ENCODE data around the gene PNPLA1.
"Not testable (repeated sequence)": the region's sequence is repeated elsewhere in the genome, so short reads cannot be mapped to it uniquely, and the experiment has no call there.

Gene PNPLA1

DNA sequence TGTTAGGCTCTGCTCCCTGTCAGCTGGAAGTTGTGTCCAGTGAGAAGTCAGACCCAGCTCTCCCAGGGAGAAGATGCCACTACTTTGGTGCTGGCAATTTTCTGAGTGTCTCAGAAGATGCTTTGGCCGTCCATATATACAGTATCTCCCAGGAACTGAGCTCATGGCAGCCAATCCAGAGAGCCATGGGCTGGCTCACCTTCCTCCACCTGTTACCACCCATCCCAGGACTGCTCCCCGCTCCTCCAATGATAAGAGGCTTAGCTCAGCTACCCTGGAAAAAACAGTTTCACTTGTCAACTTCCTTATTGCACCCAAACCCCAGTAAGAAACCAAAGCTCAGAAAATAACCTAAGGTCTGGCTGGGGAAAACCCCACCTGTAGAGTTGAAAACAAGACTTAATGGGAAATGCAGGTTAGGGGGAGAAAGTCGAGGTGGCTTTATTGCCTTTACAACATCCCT, 67.0 kb downstream of the PNPLA1 start, which contains the start of gene BNIP5:
BNIP5 (minus strand) TSS at position 110 of the 463 bp plus-strand sequence. CDS start 6,198 bp downstream, outside the sequence.
- TF ChIP-seq, protein P1, sequence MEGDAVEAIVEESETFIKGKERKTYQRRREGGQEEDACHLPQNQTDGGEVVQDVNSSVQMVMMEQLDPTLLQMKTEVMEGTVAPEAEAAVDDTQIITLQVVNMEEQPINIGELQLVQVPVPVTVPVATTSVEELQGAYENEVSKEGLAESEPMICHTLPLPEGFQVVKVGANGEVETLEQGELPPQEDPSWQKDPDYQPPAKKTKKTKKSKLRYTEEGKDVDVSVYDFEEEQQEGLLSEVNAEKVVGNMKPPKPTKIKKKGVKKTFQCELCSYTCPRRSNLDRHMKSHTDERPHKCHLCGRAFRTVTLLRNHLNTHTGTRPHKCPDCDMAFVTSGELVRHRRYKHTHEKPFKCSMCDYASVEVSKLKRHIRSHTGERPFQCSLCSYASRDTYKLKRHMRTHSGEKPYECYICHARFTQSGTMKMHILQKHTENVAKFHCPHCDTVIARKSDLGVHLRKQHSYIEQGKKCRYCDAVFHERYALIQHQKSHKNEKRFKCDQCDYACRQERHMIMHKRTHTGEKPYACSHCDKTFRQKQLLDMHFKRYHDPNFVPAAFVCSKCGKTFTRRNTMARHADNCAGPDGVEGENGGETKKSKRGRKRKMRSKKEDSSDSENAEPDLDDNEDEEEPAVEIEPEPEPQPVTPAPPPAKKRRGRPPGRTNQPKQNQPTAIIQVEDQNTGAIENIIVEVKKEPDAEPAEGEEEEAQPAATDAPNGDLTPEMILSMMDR (IDR thresholded peaks at IDR 0.05; ENCODE audit: low read length, missing control alignments) = no peak
- H3K4me3 ChIP-seq (replicated peaks; ENCODE audit: low read depth, low read length) = no peak within 1 kb of the TSS
- no peak for DNase-seq (ENCODE audit: low read depth)

DNA sequence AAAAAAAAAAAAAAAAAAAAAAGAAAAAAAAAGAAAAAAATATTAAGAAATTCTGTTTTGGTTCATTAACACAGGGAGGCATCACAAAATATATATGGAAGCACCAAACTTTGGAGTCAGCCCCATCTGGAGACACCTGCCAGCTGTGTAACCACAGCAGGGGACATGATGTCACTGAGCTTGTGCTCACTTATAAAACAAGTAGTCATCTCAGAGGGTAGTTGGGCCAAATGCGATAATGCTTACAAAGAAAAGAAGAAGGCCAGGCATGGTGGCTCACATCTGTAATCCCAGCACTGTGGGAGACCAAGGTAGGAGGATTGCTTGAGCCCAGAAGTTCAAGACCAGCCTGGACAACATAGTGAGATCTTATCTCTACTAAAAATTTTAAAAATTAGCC, 68.0 kb downstream of the PNPLA1 start:
- TF ChIP-seq, protein P1 (IDR thresholded peaks at IDR 0.05; ENCODE audit: low read length, missing control alignments) = no peak
- no peak overlapping the region for H3K4me3 ChIP-seq (replicated peaks; ENCODE audit: low read depth, low read length)
- no peak for DNase-seq (ENCODE audit: low read depth)

DNA sequence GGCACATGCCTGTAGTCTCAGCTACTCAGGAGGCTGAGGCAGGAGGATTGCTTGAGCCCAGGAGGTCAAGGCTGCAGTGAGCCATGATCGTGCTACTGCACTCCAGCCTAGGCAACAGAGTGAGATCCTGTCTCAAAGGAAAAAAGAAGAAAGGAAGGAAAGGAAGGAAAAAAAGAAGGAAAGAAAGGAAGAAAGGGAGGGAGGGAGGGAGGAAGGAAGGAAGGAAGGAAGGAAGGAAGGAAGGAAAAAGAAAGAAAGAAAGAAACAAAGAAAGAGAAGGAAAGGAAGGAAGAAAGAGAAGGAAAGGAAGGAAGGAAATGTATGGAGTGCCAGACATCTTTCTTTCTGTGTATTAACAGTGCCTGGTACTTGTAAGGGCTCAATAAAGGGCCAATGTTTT, 68.4 kb downstream of the PNPLA1 start:
- H3K4me3 ChIP-seq (replicated peaks; ENCODE audit: low read depth, low read length); DNase-seq (ENCODE audit: low read depth): not testable (repeated sequence)

DNA sequence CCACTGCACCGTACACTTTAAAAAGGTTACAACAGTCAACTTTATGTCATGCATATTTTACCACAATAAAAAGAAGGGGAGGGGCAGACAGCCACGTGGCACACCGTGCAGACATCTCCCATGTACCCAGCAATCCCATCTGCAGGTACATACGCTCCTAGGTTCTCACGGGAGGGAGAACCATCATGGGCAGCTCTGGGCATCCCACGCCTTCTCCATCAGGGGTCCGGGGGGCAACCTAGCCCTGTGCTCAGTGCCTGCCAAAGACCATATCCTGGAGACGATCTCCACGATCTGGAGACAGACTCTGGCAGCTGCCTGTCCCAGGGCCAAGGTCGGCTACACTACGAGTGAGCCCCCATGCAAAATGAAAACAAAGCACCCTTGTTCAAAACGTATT, 69.3 kb downstream of the PNPLA1 start:
- TF ChIP-seq, protein P1 (IDR thresholded peaks at IDR 0.05; ENCODE audit: low read length, missing control alignments) = no peak
- no peak overlapping the region for H3K4me3 ChIP-seq (replicated peaks; ENCODE audit: low read depth, low read length)
- DNase-seq (ENCODE audit: low read depth) = no peak

DNA sequence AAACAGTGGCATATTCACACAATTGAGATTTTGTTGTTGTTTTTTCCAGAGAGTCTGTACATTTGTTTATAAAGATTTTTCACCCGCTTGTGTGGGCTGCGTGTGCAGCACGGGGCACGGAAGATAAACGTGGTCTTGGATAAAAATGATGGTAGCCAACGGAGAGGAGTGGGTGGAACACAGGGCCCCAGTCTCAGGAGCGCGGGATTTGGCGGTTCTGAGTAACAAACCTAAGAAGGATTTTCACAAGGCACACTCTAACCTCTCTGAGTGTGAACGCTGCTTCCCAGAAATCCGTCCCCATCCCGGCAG, 70.4 kb downstream of the PNPLA1 start:
- DNase-seq (ENCODE audit: low read depth) = no peak
- no peak overlapping the region for H3K4me3 ChIP-seq (replicated peaks; ENCODE audit: low read depth, low read length)
- TF ChIP-seq, protein P1 (IDR thresholded peaks at IDR 0.05; ENCODE audit: low read length, missing control alignments) = no peak

GRCh38 chr6:36340618-36341454, 71.0 kb downstream of the PNPLA1 start:
- H3K4me3 ChIP-seq (replicated peaks; ENCODE audit: low read depth, low read length) = no peak overlapping the region
- peak; percentile 75 for DNase-seq (ENCODE audit: low read depth)
- TF ChIP-seq, protein P1 (IDR thresholded peaks at IDR 0.05; ENCODE audit: low read length, missing control alignments) = peak; percentile 98

DNA sequence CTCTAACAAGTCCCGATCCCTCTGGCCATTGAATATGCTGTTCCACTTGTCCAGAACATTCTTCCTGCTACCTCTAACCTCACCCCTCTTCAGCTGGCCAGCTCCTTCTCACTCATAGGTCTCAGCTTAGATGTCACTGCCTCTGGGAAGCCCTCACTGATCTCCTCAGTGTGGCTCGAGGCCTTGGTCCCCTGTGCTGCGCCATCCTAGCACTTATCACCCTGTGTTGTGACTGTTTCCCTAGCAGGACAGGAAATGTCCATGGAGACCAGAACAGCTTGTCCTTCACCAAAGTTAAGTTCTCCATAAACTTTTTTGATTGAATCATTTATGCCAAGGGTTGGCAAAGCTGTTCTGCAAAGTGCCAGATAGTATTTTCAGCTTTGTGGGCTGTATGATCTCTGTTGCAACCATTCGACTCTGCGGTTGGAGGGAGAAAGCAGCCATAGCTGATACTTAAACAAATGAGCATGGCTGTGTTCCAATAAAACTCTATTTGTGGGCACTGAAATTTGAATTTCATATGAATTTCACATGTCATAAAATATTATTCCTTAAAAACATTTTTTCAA, 73.3 kb downstream of the PNPLA1 start:
- TF ChIP-seq, protein P1 (IDR thresholded peaks at IDR 0.05; ENCODE audit: low read length, missing control alignments) = no peak
- no peak overlapping the region for H3K4me3 ChIP-seq (replicated peaks; ENCODE audit: low read depth, low read length)
- DNase-seq (ENCODE audit: low read depth) = no peak
